HEK293T (cell line): ENCODE data around the gene CC2D1A.

ENCODE experiments used
- BHLHE40 ChIP-seq: fragments of 450-650 bp; IDR thresholded peaks from 2 replicates; pipeline ENCODE4 v1.6.1; 2016; ENCODE audit warnings: mild to moderate bottlenecking, moderate library complexity, borderline replicate concordance
- SP1 ChIP-seq: fragments of 450-650 bp; IDR thresholded peaks from 2 replicates; pipeline ENCODE4 v1.6.1; 2017

DNA sequence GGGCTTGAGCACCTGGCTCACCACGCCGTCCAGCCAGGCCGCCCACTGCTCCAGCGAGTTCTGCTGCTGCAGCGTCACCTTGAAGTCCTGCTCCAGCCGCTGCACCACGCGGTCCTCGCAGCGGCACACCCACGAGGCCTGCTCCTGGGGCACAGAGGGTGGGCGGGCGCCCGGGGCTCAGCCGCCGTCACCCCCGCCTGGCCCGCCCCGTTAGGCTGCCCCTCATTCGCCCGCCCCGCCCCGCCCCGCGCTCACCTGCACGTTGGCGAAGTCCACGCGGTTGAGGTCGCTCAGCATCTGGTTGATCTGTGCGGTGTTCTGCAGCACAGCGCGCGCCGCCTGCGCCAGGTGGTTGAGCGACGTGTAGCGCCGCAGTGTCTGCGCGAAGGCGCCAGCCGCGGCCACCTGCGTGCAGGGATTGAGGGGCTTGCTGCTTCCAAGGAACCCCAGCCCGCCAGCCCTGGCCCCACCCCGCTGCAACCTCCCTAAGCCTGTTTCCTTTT lies 57.7 kb downstream of the CC2D1A start:
- no peak for TF ChIP-seq SP1
- TF ChIP-seq BHLHE40 = no peak
